ENCODE results near the gene XYLT1.

GRCh38 chr16:17291289-17291688 lies 179.5 kb downstream of the XYLT1 start:
- TF ChIP-seq POLR2A (IDR thresholded peaks at IDR 0.05; ENCODE audit: low read depth, low read length) (no peak), POLR2AphosphoS5 (IDR thresholded peaks at IDR 0.05; ENCODE audit: low read depth, low read length) (no peak)
